ENCODE results near the gene ZBTB20.

ZBTB20 gene

GRCh38 chr3:114504941-114505628, 642.0 kb downstream of the ZBTB20 start:
- in situ Hi-C loops (cut with HindIII; ENCODE audit: low sequenced_read_pairs) = no loop called here

GRCh38 chr3:114502204-114502603, 644.9 kb downstream of the ZBTB20 start:
- in situ Hi-C loops (cut with HindIII; ENCODE audit: low sequenced_read_pairs) = no loop called here

GRCh38 chr3:114499976-114500375, 647.1 kb downstream of the ZBTB20 start:
- in situ Hi-C loops (cut with HindIII; ENCODE audit: low sequenced_read_pairs) = no loop called here

- in situ Hi-C loops (cut with HindIII; ENCODE audit: low sequenced_read_pairs) = no loop called here
These were observed 648.3 kb downstream of the ZBTB20 start for GRCh38 chr3:114498539-114499370.

- in situ Hi-C loops (cut with HindIII; ENCODE audit: low sequenced_read_pairs) = no loop called here
These were observed 650.2 kb downstream of the ZBTB20 start for GRCh38 chr3:114496874-114497273.

GRCh38 chr3:114496466-114496865, 650.6 kb downstream of the ZBTB20 start:
- in situ Hi-C loops (cut with HindIII; ENCODE audit: low sequenced_read_pairs) = no loop called here

- in situ Hi-C loops (cut with HindIII; ENCODE audit: low sequenced_read_pairs) = no loop called here
These were observed 651.1 kb downstream of the ZBTB20 start for GRCh38 chr3:114496021-114496434.

- in situ Hi-C loops (cut with HindIII; ENCODE audit: low sequenced_read_pairs) = no loop called here
These were observed 652.6 kb downstream of the ZBTB20 start for GRCh38 chr3:114494498-114494897.

- in situ Hi-C loops (cut with HindIII; ENCODE audit: low sequenced_read_pairs) = no loop called here
These were observed 656.3 kb downstream of the ZBTB20 start for GRCh38 chr3:114490829-114491228.

GRCh38 chr3:114487502-114487901, 659.6 kb downstream of the ZBTB20 start:
- in situ Hi-C loops (cut with HindIII; ENCODE audit: low sequenced_read_pairs) = no loop called here

GRCh38 chr3:114484919-114485318, 662.2 kb downstream of the ZBTB20 start:
- in situ Hi-C loops (cut with HindIII; ENCODE audit: low sequenced_read_pairs) = no loop called here

GRCh38 chr3:114481113-114481512, 666.0 kb downstream of the ZBTB20 start:
- in situ Hi-C loops (cut with HindIII; ENCODE audit: low sequenced_read_pairs) = no loop called here

- in situ Hi-C loops (cut with HindIII; ENCODE audit: low sequenced_read_pairs) = no loop called here
These were observed 666.6 kb downstream of the ZBTB20 start for GRCh38 chr3:114480442-114480841.

- in situ Hi-C loops (cut with HindIII; ENCODE audit: low sequenced_read_pairs) = no loop called here
These were observed 668.3 kb downstream of the ZBTB20 start for GRCh38 chr3:114478801-114479200.

GRCh38 chr3:114476511-114476910, 670.6 kb downstream of the ZBTB20 start:
- in situ Hi-C loops (cut with HindIII; ENCODE audit: low sequenced_read_pairs) = no loop called here

GRCh38 chr3:114471478-114471877, 675.6 kb downstream of the ZBTB20 start:
- in situ Hi-C loops (cut with HindIII; ENCODE audit: low sequenced_read_pairs) = no loop called here

- in situ Hi-C loops (cut with HindIII; ENCODE audit: low sequenced_read_pairs) = no loop called here
These were observed 678.0 kb downstream of the ZBTB20 start for GRCh38 chr3:114469070-114469469.

GRCh38 chr3:114466816-114467215, 680.3 kb downstream of the ZBTB20 start:
- in situ Hi-C loops (cut with HindIII; ENCODE audit: low sequenced_read_pairs) = no loop called here

- in situ Hi-C loops (cut with HindIII; ENCODE audit: low sequenced_read_pairs) = no loop called here
These were observed 680.8 kb downstream of the ZBTB20 start for GRCh38 chr3:114466251-114466650.

GRCh38 chr3:114464548-114464947, 682.5 kb downstream of the ZBTB20 start:
- in situ Hi-C loops (cut with HindIII; ENCODE audit: low sequenced_read_pairs) = no loop called here

- in situ Hi-C loops (cut with HindIII; ENCODE audit: low sequenced_read_pairs) = no loop called here
These were observed 684.3 kb downstream of the ZBTB20 start for GRCh38 chr3:114462750-114463149.

GRCh38 chr3:114460459-114460858, 686.6 kb downstream of the ZBTB20 start:
- in situ Hi-C loops (cut with HindIII; ENCODE audit: low sequenced_read_pairs) = no loop called here

Data from DLD1 (cell line).